Mesodermal cell (in vitro differentiated cells): ENCODE data around the gene CREBZF.
"Not testable (repeated sequence)": the region's sequence is repeated elsewhere in the genome, so short reads cannot be mapped to it uniquely, and the experiment has no call there.

Experiments
- H3K27ac ChIP-seq: 2 replicates; pipeline ENCODE4 v1.7.0; 2013; ENCODE audit warnings: mild to moderate bottlenecking, low read depth, low read length, moderate library complexity; ENCODE audit not compliant: severe bottlenecking
- H3K36me3 ChIP-seq: 2 replicates; pipeline ENCODE4 v1.7.1; 2013; ENCODE audit warnings: mild to moderate bottlenecking, low read length, moderate library complexity; ENCODE audit not compliant: control insufficient read depth, insufficient read depth
- H3K4me1 ChIP-seq: one replicate; pipeline ENCODE4 v1.7.1; 2013; ENCODE audit warnings: mild to moderate bottlenecking, low read length; ENCODE audit not compliant: insufficient read depth, control insufficient read depth, poor library complexity, severe bottlenecking
- H3K4me3 ChIP-seq: 2 replicates; pipeline ENCODE4 v1.7.0; 2013; ENCODE audit warnings: low read length, control low read depth, mild to moderate bottlenecking; ENCODE audit not compliant: insufficient read depth, poor library complexity, severe bottlenecking; ENCODE audit errors: extremely low read depth
- H3K9me3 ChIP-seq: 2 replicates; pipeline ENCODE4 v1.7.1; 2013; ENCODE audit warnings: mild to moderate bottlenecking, low read length, moderate library complexity; ENCODE audit not compliant: control insufficient read depth
- WGBS, 2 experiments: methylation state at CpG; one replicate each; pipeline ENCODE4 v1.1.5; 2013; ENCODE audit warnings: missing lambda C conversion rate in 2 of 2; ENCODE audit not compliant: insufficient coverage in 2 of 2; 5-methylcytosine and 5-hydroxymethylcytosine counted together

CREBZF gene

DNA sequence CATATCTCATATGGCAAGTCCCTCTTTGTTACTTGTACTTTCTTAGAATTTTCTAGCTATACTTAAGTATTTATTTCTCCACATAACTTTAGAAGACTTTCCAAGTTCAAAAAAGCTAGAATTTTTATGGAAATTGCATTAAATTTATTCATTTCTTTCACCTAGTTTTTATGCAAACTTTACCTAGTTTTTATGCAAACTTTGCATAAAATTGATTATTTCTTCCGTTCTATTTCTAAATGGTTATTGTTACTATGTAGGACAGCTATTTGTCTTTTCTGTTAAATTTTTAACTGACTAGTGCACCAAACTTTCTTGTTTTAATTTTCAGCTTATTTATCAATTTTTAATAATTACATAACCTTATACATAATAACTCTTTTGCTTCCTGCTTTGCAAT is 3.2 kb upstream of the CREBZF start:
- H3K27ac ChIP-seq = no peak overlapping the region
- H3K36me3 ChIP-seq = no peaks in the 10 kb centered on the region
- H3K9me3 ChIP-seq = no peaks in the 10 kb centered on the region
- no peak overlapping the region for H3K4me3 ChIP-seq
- H3K4me1 ChIP-seq = no peaks in the 10 kb centered on the region
- WGBS, 2 experiments = no CpG with 5 or more reads among the region's 1 CpG

DNA sequence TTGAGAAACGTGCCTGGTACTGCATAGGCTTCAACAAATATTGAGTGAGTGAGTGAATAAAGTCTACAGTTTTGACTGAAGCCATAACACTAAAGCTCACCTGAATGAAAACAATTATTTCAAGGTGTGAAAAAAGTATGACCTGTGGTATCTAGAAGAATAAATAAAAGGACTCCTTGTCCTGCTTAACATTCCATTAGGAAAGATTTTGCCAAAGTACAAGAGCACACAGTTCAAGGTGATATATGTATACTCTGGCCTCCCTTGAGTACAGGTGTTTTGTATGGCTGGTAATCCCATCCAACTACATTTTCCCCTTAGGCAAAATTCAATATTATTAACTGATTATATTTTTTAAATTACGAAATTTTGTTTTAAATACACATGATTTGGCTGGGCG is 1.8 kb upstream of the CREBZF start:
- H3K27ac ChIP-seq = no peak overlapping the region
- H3K9me3 ChIP-seq = no peaks in the 10 kb centered on the region
- H3K36me3 ChIP-seq = no peaks in the 10 kb centered on the region
- H3K4me3 ChIP-seq = no peak overlapping the region
- 100% methylated on average over 1 of the region's 3 CpGs; no CpG with 5 or more reads in 1 of the 2 experiments for WGBS, 2 experiments
- no peaks in the 10 kb centered on the region for H3K4me1 ChIP-seq

DNA sequence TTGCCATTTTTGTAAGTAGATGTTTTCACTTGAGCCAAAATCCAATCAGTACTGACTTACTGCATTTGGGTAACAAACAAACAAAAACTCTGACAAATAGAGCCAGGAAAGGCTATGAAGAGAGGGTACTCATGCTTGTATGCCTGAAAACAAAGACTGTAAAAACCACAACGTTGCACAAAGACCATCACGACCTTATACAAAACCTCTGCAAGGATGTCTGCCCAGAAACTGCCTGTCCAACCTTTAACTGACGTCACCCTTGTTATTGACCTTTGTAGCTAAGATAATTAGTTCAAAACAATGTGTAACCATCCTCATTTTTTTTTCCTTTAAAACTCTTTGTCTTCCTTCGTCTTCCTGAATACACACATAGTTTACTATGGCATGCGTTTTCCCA is 804 bp upstream of the CREBZF start:
- no peak overlapping the region for H3K4me3 ChIP-seq
- 90 to 100% methylated on average over 1 to 4 of the region's 5 CpGs for WGBS, 2 experiments
- no peaks in the 10 kb centered on the region for H3K9me3 ChIP-seq
- H3K4me1 ChIP-seq = no peaks in the 10 kb centered on the region
- peak overlapping the region; percentile 96 for H3K27ac ChIP-seq
- no peaks in the 10 kb centered on the region for H3K36me3 ChIP-seq

DNA sequence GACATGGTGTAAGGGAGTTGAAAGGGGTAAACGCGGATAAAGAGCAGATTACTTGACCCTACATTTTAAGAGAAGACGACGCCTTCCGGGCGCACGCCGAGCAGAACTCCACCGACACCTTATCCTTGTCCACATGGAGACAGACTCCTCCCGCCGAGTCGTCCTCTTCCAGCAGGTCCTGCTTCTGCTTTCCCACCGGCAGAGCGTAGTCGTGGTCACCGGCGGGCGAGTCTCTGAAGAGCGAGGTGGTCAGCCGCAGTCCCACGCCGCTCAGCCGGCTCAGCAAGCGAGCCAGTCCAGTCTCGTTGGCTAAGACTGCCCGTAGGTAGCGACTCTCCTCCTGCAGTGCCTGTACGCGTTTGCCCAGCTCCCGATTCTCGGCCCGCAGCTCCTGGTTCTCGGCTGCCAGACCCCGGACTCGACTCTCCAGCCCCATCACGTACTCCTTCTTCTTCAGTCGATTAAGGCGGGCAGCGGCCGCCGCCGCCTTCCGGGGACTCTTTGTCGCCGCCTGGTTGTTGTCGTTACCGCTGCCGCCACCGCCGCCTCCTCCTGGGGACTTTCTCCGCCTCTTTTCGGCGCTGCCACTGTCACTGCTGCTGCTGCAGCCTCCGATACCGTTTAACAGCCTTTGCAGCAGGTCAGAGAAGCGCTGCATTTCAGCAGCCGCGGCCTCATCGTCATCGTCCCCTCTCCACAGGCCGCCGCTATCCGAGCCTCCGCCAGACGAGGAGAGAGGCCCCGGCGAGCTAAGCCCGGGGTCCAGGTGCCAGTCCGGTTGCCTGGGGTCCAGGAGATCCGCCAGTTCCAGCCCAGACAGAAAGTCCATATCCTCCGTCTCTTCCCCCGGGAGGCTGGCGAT is 945 bp downstream of the CREBZF start:
- H3K4me3 ChIP-seq = peak overlapping the region; percentile 86
- no peaks in the 10 kb centered on the region for H3K4me1 ChIP-seq
- 0% methylated on average over 54 to 66 of the region's 73 CpGs for WGBS, 2 experiments
- no peaks in the 10 kb centered on the region for H3K9me3 ChIP-seq
- peak overlapping the region; percentile 96 for H3K27ac ChIP-seq
- H3K36me3 ChIP-seq = peaks cover 3% of the 10 kb centered on the region

DNA sequence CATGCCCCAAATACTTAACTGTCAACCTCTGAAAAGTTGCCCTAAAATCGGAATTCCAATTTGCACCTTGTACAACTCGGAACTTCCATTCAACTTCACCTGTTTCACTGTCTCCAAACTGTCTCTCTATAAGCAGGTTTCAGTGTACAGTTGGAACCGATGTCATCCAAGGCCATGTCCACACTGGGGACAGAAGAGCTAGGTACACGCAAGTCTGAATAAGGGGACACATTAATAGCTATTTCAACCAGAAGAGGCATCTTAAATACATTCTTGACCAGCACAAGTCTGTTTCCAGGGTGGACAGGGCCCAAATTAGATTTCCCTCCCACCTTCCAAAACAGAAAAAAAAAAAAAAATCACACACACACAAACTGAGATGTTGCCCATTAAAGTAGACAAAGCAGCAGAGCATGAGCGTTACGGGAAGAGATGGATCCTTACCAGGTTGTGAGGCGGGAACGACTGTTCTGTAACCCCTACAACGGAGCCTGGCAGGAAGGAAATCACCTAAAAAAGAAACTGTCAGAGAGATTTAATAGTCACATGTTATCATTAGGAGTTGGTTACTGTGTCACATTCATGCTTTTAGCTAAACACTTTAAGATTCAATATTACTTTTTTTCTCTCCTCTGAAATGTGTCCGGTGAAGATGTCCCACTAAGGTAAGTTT is 1.7 kb downstream of the CREBZF start:
- Histone ChIP-seq H3K9me3 (no peaks in the 10 kb centered on the region), H3K36me3 (peaks cover 9% of the 10 kb centered on the region), H3K4me3 (peak overlapping the region; percentile 86), H3K4me1 (no peaks in the 10 kb centered on the region), H3K27ac (no peak overlapping the region)
- 2% methylated on average over 3 to 7 of the region's 10 CpGs for WGBS, 2 experiments

DNA sequence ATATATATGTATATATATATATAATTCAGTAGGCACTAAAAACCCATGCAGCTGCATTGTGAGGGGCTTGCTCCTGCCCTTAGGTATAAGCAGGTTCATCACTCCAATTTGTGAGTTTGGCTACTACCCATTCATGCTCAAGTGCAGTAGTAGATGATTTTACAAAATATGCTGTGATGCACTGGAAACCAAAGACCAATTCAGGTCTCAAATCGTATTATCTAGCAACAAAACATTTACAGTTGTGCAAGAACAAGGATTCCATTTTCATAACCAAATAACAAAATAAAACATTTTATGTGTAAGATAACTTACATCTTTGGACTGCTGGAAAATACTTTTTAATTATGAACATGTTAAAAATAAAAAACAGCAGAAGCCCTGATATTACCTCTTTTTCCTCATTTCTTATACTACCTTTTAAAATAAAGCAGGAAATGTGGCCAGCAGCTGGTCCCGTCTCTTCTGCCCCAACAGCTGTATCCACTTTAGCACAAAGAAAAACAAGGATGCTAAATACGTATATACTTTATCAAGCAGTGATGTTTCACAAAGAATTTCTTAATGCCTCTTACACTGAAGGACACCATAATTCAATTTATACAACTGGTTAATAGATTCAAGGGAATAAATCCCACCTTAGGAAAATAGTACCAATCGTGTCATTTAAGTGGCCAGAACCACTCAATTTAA is 2.8 kb downstream of the CREBZF start:
- no CpG with 5 or more reads among the region's 4 CpGs for WGBS, 2 experiments
- Histone ChIP-seq H3K27ac (no peak overlapping the region), H3K4me1 (no peaks in the 10 kb centered on the region), H3K9me3 (no peaks in the 10 kb centered on the region), H3K4me3 (peak overlapping the region; percentile 86), H3K36me3 (peaks cover 10% of the 10 kb centered on the region)

DNA sequence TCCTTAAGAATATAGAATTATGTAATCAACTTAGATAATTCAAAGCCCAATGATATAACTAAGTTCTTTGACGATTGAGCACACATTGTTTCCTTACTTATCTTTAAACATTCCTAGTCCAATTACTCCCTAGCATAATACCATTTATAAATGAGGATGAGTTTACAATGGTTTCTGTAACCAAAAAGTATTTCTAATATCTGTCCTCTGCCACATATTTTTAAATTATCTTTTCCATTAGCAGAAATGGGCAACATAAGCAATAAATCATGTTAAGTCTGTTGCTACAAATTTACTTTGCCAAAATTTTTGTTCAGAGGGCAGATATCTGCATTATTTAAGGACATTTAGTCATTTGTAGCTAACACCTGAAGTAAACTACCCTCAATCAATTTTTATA is 6.7 kb downstream of the CREBZF start:
- no peak overlapping the region for H3K27ac ChIP-seq
- peaks cover 34% of the 10 kb centered on the region for H3K36me3 ChIP-seq
- H3K4me1 ChIP-seq = no peaks in the 10 kb centered on the region
- H3K9me3 ChIP-seq = no peaks in the 10 kb centered on the region
- H3K4me3 ChIP-seq = no peak overlapping the region
- WGBS, 2 experiments = no CpG with 5 or more reads among the region's 1 CpG

DNA sequence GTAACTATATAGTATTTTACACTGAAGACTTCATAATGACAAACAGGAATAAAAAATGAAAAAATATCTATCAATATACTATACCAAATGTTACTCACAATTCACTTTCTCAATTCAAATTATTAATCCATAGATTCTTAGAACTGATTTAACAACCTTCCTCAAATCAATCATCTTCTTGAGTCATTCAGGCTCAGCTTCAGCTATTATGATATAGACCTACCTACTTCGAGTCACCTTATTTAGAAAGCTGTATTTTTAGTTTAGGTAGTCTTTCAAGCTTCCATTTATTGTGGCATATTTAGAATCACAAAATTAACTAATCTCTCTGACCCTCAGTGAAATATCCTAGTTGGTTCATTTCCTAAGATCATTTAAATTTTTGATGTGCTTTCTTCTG is 8.2 kb downstream of the CREBZF start:
- H3K27ac ChIP-seq = no peak overlapping the region
- H3K9me3 ChIP-seq = no peaks in the 10 kb centered on the region
- H3K36me3 ChIP-seq = peaks cover 41% of the 10 kb centered on the region
- no peaks in the 10 kb centered on the region for H3K4me1 ChIP-seq
- H3K4me3 ChIP-seq = no peak overlapping the region
- no CpG with 5 or more reads among the region's 1 CpG for WGBS, 2 experiments

DNA sequence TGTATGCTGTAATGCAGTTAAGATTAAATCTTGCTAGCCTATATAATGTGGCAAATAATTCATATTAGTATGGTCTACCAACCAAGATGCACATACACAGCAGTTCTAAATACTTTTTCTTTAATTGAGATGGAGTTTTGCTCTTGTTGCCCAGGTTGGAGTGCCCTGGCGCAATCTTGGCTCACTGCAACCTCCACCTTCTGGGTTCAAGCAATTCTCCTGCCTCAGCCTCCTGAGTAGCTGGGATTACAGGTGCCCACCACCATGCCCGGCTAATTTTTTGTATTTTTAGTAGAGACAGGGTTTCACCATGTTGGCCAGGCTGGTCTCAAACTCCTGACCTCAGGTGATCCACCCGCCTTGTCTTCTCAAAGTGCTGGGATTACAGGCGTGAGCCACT is 10.6 kb downstream of the CREBZF start:
- not testable (repeated sequence) for H3K9me3 ChIP-seq, H3K27ac ChIP-seq, H3K4me3 ChIP-seq, H3K4me1 ChIP-seq
- peaks cover 45% of the 10 kb centered on the region for H3K36me3 ChIP-seq
- WGBS, 2 experiments = 100% methylated on average over 2 of the region's 4 CpGs; no CpG with 5 or more reads in 1 of the 2 experiments

DNA sequence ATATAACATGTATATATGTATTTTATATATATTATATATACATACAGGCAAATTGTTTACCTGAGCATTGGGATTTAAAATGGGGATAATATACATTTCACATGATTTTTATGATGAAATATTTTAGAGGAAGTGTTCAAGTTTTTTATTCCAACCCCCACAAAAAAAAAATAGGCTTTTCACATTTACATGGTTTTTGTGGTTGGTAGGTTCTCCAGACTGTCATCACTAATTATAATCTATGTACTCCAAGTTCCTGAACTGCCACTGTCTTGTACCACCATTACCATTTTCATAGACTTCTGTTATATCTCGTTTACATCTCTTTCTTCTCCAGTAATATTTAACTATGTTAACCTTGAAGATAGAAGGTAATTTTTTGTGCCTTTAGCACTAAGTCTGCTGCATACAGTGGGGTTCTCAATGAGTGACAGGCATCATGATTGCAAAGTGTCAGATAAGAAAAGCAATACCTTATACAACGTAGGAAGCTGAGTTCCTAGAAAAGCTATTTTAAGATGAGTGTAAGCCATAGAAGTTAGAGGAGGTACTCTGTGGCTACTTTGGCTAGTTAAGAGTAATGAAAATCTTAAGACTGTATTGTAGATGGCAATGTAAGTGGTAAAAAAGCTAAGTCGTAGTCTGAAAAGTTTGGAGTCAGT is 12.0 kb downstream of the CREBZF start:
- Histone ChIP-seq H3K4me1 (no peaks in the 10 kb centered on the region), H3K4me3 (no peak overlapping the region), H3K9me3 (no peaks in the 10 kb centered on the region), H3K36me3 (peaks cover 40% of the 10 kb centered on the region), H3K27ac (no peak overlapping the region)
- 90% methylated on average over 1 of the region's 3 CpGs; no CpG with 5 or more reads in 1 of the 2 experiments for WGBS, 2 experiments
